Progenitor cell of endocrine pancreas (in vitro differentiated cells): ENCODE data around the gene TECPR1. TPM values are rescaled to one million over a fixed set of nuclear protein-coding genes. Genes with fewer than 3 reads are reported as not detected.

ENCODE experiments used
- DNase-seq: peaks from one replicate; pipeline ENCODE4 v3.0.0; 2021; ENCODE audit warnings: low spot score; ENCODE audit not compliant: unreplicated experiment
- H3K27ac Mint-ChIP-seq: 2 replicates; pipeline ENCODE4 v1.8.0; 2021; ENCODE audit warnings: mild to moderate bottlenecking, moderate library complexity, mixed read lengths
- H3K27me3 Mint-ChIP-seq: 2 replicates; pipeline ENCODE4 v1.8.0; 2021; ENCODE audit warnings: mixed read lengths
- H3K36me3 Mint-ChIP-seq: 2 replicates; pipeline ENCODE4 v1.8.0; 2022; ENCODE audit warnings: mixed read lengths; ENCODE audit not compliant: insufficient read depth
- H3K4me1 Mint-ChIP-seq: 2 replicates; pipeline ENCODE4 v1.8.0; 2021; ENCODE audit warnings: low read depth, mixed read lengths
- H3K4me3 Mint-ChIP-seq: 2 replicates; pipeline ENCODE4 v1.8.0; 2021; ENCODE audit warnings: low read depth, mild to moderate bottlenecking, moderate library complexity, mixed read lengths
- H3K9me3 Mint-ChIP-seq: 2 replicates; pipeline ENCODE4 v1.8.0; 2021; ENCODE audit warnings: low read depth, mixed read lengths
- CTCF ChIP-seq: fragments of 200-600 bp; sonication (generic); IDR thresholded peaks from one replicate; pipeline ENCODE4 v1.5.0; 2021; ENCODE audit warnings: antibody characterized with exemption, mild to moderate bottlenecking; ENCODE audit not compliant: unreplicated experiment
- total RNA-seq: library from RNA; stranded (reverse); gene quantifications from 2 replicates; pipeline ENCODE4 v1.2.1, GENCODE V29; 2021

The TECPR1 gene
- total RNA-seq, 1 donor from 2014 or later: 41.6 TPM

DNA sequence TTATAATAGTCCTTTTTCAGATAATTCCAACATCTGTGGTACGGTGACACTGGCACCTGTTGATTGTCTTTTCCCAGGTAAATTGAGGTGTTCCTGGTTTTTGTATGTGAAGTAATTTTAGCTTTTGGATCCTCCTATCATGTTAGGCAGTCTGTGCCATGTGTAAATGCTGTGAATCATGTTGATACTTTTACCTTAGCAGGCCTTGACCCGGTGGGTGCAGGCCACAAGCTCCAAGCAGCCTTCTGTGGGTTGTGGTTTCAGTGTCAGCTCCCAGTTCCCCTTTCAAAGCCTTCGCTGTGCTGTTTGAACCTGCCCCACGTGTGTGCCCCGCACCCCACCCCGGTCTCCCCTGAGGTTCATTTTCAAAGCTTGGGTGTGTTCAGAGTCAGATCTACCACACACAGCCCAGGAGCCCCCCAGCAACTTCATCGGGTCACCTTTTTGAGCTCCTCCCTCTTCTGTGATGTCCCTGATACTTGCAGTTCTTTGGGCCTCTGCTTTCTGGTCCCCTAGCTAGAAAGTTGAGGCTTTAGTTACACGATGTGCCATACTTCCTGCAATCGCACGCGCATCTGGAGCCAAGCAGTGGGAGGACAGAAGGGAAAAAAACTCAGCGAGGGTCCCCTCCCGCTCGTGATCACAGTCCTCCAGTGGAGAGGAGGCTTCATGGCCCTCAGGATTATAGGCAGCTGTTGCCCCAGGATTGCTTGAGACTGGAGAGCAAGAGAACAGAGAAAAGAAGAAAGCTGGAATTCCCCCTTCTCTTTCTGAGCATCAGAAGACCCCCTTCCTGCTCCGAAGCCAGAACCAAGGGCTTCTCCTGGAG is 49.5 kb downstream of the TECPR1 start:
- H3K4me1 Mint-ChIP-seq: peaks cover 3% of the 10 kb centered on the region
- no peak overlapping the region for H3K27ac Mint-ChIP-seq
- no peak overlapping the region for H3K4me3 Mint-ChIP-seq
- DNase-seq: no peak
- no peak for TF ChIP-seq CTCF
- peaks cover 3% of the 10 kb centered on the region for H3K9me3 Mint-ChIP-seq
- H3K36me3 Mint-ChIP-seq: peaks cover 31% of the 10 kb centered on the region
- no peaks in the 10 kb centered on the region for H3K27me3 Mint-ChIP-seq

GRCh38 chr7:98200364-98200763 is 51.7 kb downstream of the TECPR1 start:
- Mint-ChIP-seq H3K27ac (no peak overlapping the region), H3K27me3 (no peaks in the 10 kb centered on the region), H3K4me1 (peaks cover 3% of the 10 kb centered on the region), H3K36me3 (peaks cover 31% of the 10 kb centered on the region), H3K9me3 (peaks cover 3% of the 10 kb centered on the region), H3K4me3 (no peak overlapping the region)
- TF ChIP-seq CTCF: no peak
- DNase-seq: no peak

GRCh38 chr7:98199131-98199530 is 52.9 kb downstream of the TECPR1 start:
- Mint-ChIP-seq H3K36me3 (peaks cover 25% of the 10 kb centered on the region), H3K27me3 (no peaks in the 10 kb centered on the region), H3K27ac (no peak overlapping the region), H3K4me3 (no peak overlapping the region), H3K9me3 (peaks cover 3% of the 10 kb centered on the region), H3K4me1 (no peaks in the 10 kb centered on the region)
- no peak for TF ChIP-seq CTCF
- DNase-seq: no peak

DNA sequence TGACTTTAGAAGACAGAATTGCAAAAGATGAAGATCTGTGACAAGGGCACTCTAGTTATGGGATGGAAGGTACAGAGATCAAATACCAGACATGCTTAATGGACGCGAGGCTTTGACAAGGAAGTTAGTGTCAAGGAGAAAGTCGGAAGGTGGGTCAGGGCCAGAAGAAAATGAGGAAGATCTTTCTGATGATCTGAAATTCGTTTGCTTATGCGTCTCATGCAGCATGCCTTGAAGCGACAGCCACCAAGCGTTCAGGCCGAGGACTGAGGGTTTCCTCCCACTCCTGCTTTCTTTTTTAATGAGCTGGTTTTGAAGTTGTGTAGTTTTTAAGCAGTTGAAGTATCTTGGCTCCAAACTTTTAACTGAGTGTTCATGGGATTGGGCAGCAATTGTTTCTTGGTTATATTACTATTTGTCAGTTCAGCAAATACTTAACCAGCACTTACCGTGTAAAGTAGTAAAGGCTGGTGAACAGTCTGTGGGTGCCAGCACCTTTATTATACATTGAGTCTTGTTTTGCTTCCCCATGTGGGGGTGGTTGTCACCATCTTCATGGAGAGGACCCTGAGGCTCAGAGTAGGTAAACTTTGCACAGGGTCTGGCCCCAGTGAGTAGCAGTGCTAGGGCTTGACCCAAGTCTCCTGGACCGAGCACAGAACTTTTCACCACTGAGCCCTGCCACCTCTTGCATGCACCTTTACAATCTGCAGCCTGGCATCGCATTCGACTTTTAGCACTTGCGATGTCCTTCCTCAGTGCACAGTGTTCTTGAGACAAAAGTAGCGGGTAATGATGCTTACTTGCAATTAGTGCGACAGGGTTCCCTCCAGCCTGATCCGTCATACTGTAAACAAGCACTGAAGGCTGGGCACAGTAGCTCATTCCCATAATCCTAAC is 55.1 kb downstream of the TECPR1 start:
- no peak overlapping the region for H3K4me3 Mint-ChIP-seq
- no peak overlapping the region for H3K27ac Mint-ChIP-seq
- no peak for DNase-seq
- no peaks in the 10 kb centered on the region for H3K27me3 Mint-ChIP-seq
- no peak for TF ChIP-seq CTCF
- peaks cover 3% of the 10 kb centered on the region for H3K9me3 Mint-ChIP-seq
- peaks cover 28% of the 10 kb centered on the region for H3K36me3 Mint-ChIP-seq
- H3K4me1 Mint-ChIP-seq: no peaks in the 10 kb centered on the region

GRCh38 chr7:98194672-98195457 is 57.2 kb downstream of the TECPR1 start:
- H3K4me3 Mint-ChIP-seq: no peak overlapping the region
- peaks cover 3% of the 10 kb centered on the region for H3K9me3 Mint-ChIP-seq
- no peak for TF ChIP-seq CTCF
- H3K27ac Mint-ChIP-seq: no peak overlapping the region
- H3K36me3 Mint-ChIP-seq: peaks cover 28% of the 10 kb centered on the region
- no peaks in the 10 kb centered on the region for H3K4me1 Mint-ChIP-seq
- no peak for DNase-seq
- H3K27me3 Mint-ChIP-seq: no peaks in the 10 kb centered on the region
